ENCODE results near the gene STAM.

GRCh38 chr10:17605936-17606335 is 38.0 kb upstream of the STAM start:
- TF ChIP-seq EZH2 (IDR thresholded peaks at IDR 0.05; ENCODE audit: low read depth) (no peak), CTCF (conservative IDR thresholded peaks at IDR 0.05) (no peak)
